H1 (cell line): ENCODE data around the gene ELAVL2. TPM values are rescaled to one million over a fixed set of nuclear protein-coding genes. Genes with fewer than 3 reads are reported as not detected.

Source experiments
- CTCF ChIA-PET: fragments of 300-600 bp; sonication (Branson Sonifier 250); formaldehyde crosslinking; loops from one replicate; lab custom pipeline; 2021; ENCODE audit not compliant: partially characterized antibody; lab: Charles Lee
- POLR2A ChIA-PET: fragments of 300-600 bp; sonication (Branson Sonifier 250); formaldehyde crosslinking; loops from one replicate; lab custom pipeline; 2021; ENCODE audit warnings: inconsistent platforms; ENCODE audit not compliant: partially characterized antibody; lab: Charles Lee
- DNase-seq, 2 experiments: peaks; one replicate each; pipeline versions ENCODE4 v3.0.0 to v3.0.0-alpha.2; 2010 to 2022; ENCODE audit warnings: low spot score in 2 of 2, low read depth in 1 of 2, mixed read lengths in 1 of 2
- FAIRE-seq: peaks from 2 replicates; lab custom pipeline; 2011; peaks lifted over from hg19 to GRCh38; lab: Jason Lieb, UNC
- H2AFZ ChIP-seq: 2 replicates; pipeline ENCODE4 v1.8.1; 2012; ENCODE audit warnings: low read length, inconsistent platforms
- H2AK5ac ChIP-seq: 2 replicates; pipeline ENCODE4 v1.6.1; 2013; ENCODE audit warnings: low read depth, low read length
- H2BK120ac ChIP-seq: replicated peaks from 2 replicates; pipeline ENCODE3; 2013; ENCODE audit warnings: low read depth, low read length, inconsistent platforms
- H2BK12ac ChIP-seq: 2 replicates; pipeline ENCODE4 v1.6.1; 2013; ENCODE audit warnings: low read depth, low read length
- H2BK15ac ChIP-seq: 2 replicates; pipeline ENCODE4 v1.6.1; 2013; ENCODE audit warnings: low read length
- H2BK20ac ChIP-seq: 2 replicates; pipeline ENCODE4 v1.6.1; 2013; ENCODE audit warnings: low read length
- H2BK5ac ChIP-seq: 2 replicates; pipeline ENCODE4 v1.6.1; 2013; ENCODE audit warnings: low read depth, low read length
- H3K14ac ChIP-seq: 2 replicates; pipeline ENCODE4 v1.6.1; 2013; ENCODE audit warnings: inconsistent platforms; ENCODE audit not compliant: insufficient read length
- H3K18ac ChIP-seq: 2 replicates; pipeline ENCODE4 v1.6.1; 2013; ENCODE audit warnings: low read length; ENCODE audit errors: extremely low read depth
- H3K23ac ChIP-seq: 2 replicates; pipeline ENCODE4 v1.6.1; 2013; ENCODE audit warnings: inconsistent platforms; ENCODE audit not compliant: insufficient read length
- H3K23me2 ChIP-seq: 2 replicates; pipeline ENCODE4 v1.6.1; 2013; ENCODE audit warnings: low read depth, low read length
- H3K27ac ChIP-seq: 2 replicates; pipeline ENCODE4 v1.6.1; 2011; ENCODE audit warnings: low read depth, low read length, inconsistent platforms
- H3K27me3 ChIP-seq, 4 experiments: replicated peaks in 1 of 4; 1 replicate in 1 of 4; 2 replicates in 3 of 4; pipeline versions ENCODE4 v1.6.1 to v1.8.1; 2011 to 2013; ENCODE audit warnings: low read length in 3 of 4, mild to moderate bottlenecking in 3 of 4, inconsistent platforms in 2 of 4, mixed read lengths in 2 of 4, moderate library complexity in 1 of 4; ENCODE audit not compliant: control insufficient read depth in 3 of 4, insufficient read depth in 3 of 4; ENCODE audit errors: extremely low read depth in 1 of 4
- H3K36me3 ChIP-seq, 4 experiments: 2 replicates each; pipeline versions ENCODE4 v1.6.1 to v1.8.1; 2011 to 2013; ENCODE audit warnings: mild to moderate bottlenecking in 4 of 4, low read length in 3 of 4, moderate library complexity in 2 of 4, control low read depth in 1 of 4, inconsistent platforms in 1 of 4; ENCODE audit not compliant: insufficient read depth in 4 of 4, control insufficient read depth in 2 of 4
- H3K4ac ChIP-seq: replicated peaks from 2 replicates; pipeline ENCODE3; 2013; ENCODE audit warnings: low read length, low read depth, mixed read lengths, inconsistent platforms; ENCODE audit not compliant: insufficient read length
- H3K4me1 ChIP-seq, 4 experiments: replicated peaks in 1 of 4; 1 replicate in 1 of 4; 2 replicates in 3 of 4; pipeline versions ENCODE4 v1.6.1 to v1.8.1; 2011 to 2013; ENCODE audit warnings: low read length in 3 of 4, inconsistent platforms in 2 of 4, mixed read lengths in 1 of 4; ENCODE audit not compliant: insufficient read depth in 4 of 4, control insufficient read depth in 3 of 4
- H3K4me2 ChIP-seq, 2 experiments: 2 replicates each; pipeline versions ENCODE4 v1.6.1 to v1.8.1; 2011 to 2013; ENCODE audit warnings: low read depth in 2 of 2, low read length in 2 of 2, control low read depth in 1 of 2, inconsistent platforms in 1 of 2, mild to moderate bottlenecking in 1 of 2; ENCODE audit not compliant: insufficient read depth in 1 of 2
- H3K4me3 ChIP-seq, 4 experiments: fragments of 200-600, 300-600 bp in 1 of 4; sonication (generic), shearing (Covaris generic), sonication (Bioruptor Twin) in 1 of 4; 2 replicates each; pipeline versions ENCODE4 v1.5.1 to v1.8.1; 2011 to 2016; ENCODE audit warnings: low read length in 4 of 4, low read depth in 3 of 4, control low read depth in 2 of 4, inconsistent platforms in 2 of 4, mild to moderate bottlenecking in 2 of 4, mixed read lengths in 1 of 4, moderate library complexity in 1 of 4; ENCODE audit not compliant: insufficient read depth in 2 of 4; ENCODE audit errors: extremely low read depth in 1 of 4
- H3K56ac ChIP-seq: replicated peaks from 2 replicates; pipeline ENCODE3; 2013; ENCODE audit warnings: low read depth, mild to moderate bottlenecking, mixed read lengths, low read length, inconsistent platforms; ENCODE audit not compliant: insufficient read length
- H3K79me1 ChIP-seq: 2 replicates; pipeline ENCODE4 v1.6.1; 2013; ENCODE audit warnings: low read depth, low read length, control low read depth
- H3K79me2 ChIP-seq, 2 experiments: 2 replicates each; pipeline versions ENCODE4 v1.6.1 to v1.8.1; 2012 to 2013; ENCODE audit warnings: low read length in 2 of 2, mild to moderate bottlenecking in 2 of 2, inconsistent platforms in 1 of 2; ENCODE audit not compliant: insufficient read depth in 2 of 2, control insufficient read depth in 1 of 2
- H3K9ac ChIP-seq, 4 experiments: replicated peaks in 1 of 4; 1 replicate in 1 of 4; 2 replicates in 3 of 4; pipeline versions ENCODE4 v1.6.1 to v1.8.1; 2011 to 2013; ENCODE audit warnings: low read depth in 3 of 4, low read length in 3 of 4, control low read depth in 2 of 4, mild to moderate bottlenecking in 2 of 4, moderate library complexity in 2 of 4, inconsistent platforms in 1 of 4; ENCODE audit errors: extremely low read depth in 1 of 4
- H3K9me3 ChIP-seq, 2 experiments: 2 replicates each; pipeline versions ENCODE4 v1.6.1 to v1.8.1; 2012 to 2013; ENCODE audit warnings: mild to moderate bottlenecking in 2 of 2, moderate library complexity in 2 of 2, control low read depth in 1 of 2, inconsistent platforms in 1 of 2, low read depth in 1 of 2, low read length in 1 of 2, mixed read lengths in 1 of 2; ENCODE audit not compliant: insufficient read depth in 2 of 2
- H4K20me1 ChIP-seq, 2 experiments: replicated peaks in 1 of 2; 2 replicates each; pipeline versions ENCODE3 to v1.8.1; 2011 to 2013; ENCODE audit warnings: inconsistent platforms in 2 of 2, low read length in 2 of 2, mild to moderate bottlenecking in 1 of 2; ENCODE audit not compliant: insufficient read depth in 2 of 2, control insufficient read depth in 1 of 2
- H4K5ac ChIP-seq: 2 replicates; pipeline ENCODE4 v1.6.1; 2013; ENCODE audit warnings: low read length, low read depth, mixed read lengths, inconsistent platforms; ENCODE audit not compliant: insufficient read length
- H4K8ac ChIP-seq: 2 replicates; pipeline ENCODE4 v1.8.0; 2013; ENCODE audit warnings: mild to moderate bottlenecking, moderate library complexity, low read length, inconsistent platforms; ENCODE audit not compliant: insufficient read depth; ENCODE audit errors: extremely low read depth
- H4K91ac ChIP-seq: replicated peaks from 2 replicates; pipeline ENCODE3; 2013; ENCODE audit warnings: low read length, mixed read lengths, inconsistent platforms; ENCODE audit not compliant: insufficient read length
- ASH2L ChIP-seq: fragments of 200-600, 300-600 bp; sonication (generic); IDR thresholded peaks from one replicate; pipeline ENCODE4 v1.7.1; 2017; ENCODE audit warnings: low read length
- EP300 ChIP-seq, 2 experiments: IDR thresholded peaks; 1 replicate in 1 of 2; 2 replicates in 1 of 2; pipeline ENCODE4 v1.6.1; 2011 to 2012; ENCODE audit warnings: low read depth in 2 of 2, low read length in 2 of 2, mild to moderate bottlenecking in 2 of 2, borderline replicate concordance in 1 of 2, inconsistent platforms in 1 of 2, moderate library complexity in 1 of 2
- FOSL1 ChIP-seq: IDR thresholded peaks from 2 replicates; pipeline ENCODE4 v1.6.1; 2011; ENCODE audit warnings: mild to moderate bottlenecking, low read depth, low read length, moderate library complexity; ENCODE audit not compliant: insufficient read depth
- GABPA ChIP-seq: IDR thresholded peaks from 2 replicates; pipeline ENCODE4 v1.6.1; 2011; ENCODE audit warnings: mild to moderate bottlenecking, low read length, moderate library complexity, borderline replicate concordance; ENCODE audit not compliant: insufficient read depth
- HDAC2 ChIP-seq, 2 experiments: fragments of 300-600 bp in 1 of 2; sonication (generic) in 1 of 2; IDR thresholded peaks; 2 replicates each; pipeline ENCODE4 v1.6.1; 2011 to 2012; ENCODE audit warnings: low read depth in 2 of 2, low read length in 2 of 2, mild to moderate bottlenecking in 2 of 2, moderate library complexity in 2 of 2, borderline replicate concordance in 1 of 2, inconsistent platforms in 1 of 2
- JUND ChIP-seq: IDR thresholded peaks from 2 replicates; pipeline ENCODE4 v1.6.1; 2011; ENCODE audit warnings: mild to moderate bottlenecking, improper control_type of control experiment, low read length
- RAD21 ChIP-seq, 2 experiments: IDR thresholded peaks in 1 of 2; conservative IDR thresholded peaks in 1 of 2; 2 replicates each; pipeline ENCODE4 v1.6.1; 2011; ENCODE audit warnings: low read depth in 2 of 2, low read length in 2 of 2, improper control_type of control experiment in 1 of 2, inconsistent platforms in 1 of 2, mild to moderate bottlenecking in 1 of 2, moderate library complexity in 1 of 2
- RFX5 ChIP-seq: IDR thresholded peaks from 2 replicates; pipeline ENCODE4 v1.6.1; 2011; ENCODE audit warnings: low read depth, low read length, improper control_type of control experiment, borderline replicate concordance
- SIN3A ChIP-seq, 2 experiments: IDR thresholded peaks in 1 of 2; conservative IDR thresholded peaks in 1 of 2; 2 replicates each; pipeline ENCODE4 v1.6.1; 2011 to 2012; ENCODE audit warnings: low read length in 2 of 2, improper control_type of control experiment in 1 of 2, low read depth in 1 of 2, mild to moderate bottlenecking in 1 of 2
- WGBS, 2 experiments: shearing (Covaris generic) in 1 of 2; methylation state at CpG; one replicate each; pipeline versions ENCODE4 v1.1.6 to v1.1.7; 2013 to 2015; ENCODE audit warnings: low lambda C conversion rate in 2 of 2, mixed read lengths in 2 of 2, inconsistent platforms in 1 of 2, low coverage in 1 of 2, missing lambda C conversion rate in 1 of 2; ENCODE audit not compliant: insufficient replicate concordance in 2 of 2, insufficient coverage in 1 of 2, insufficient read length in 1 of 2; ENCODE audit errors: extremely low coverage in 1 of 2, missing lambda C conversion rate in 1 of 2; 5-methylcytosine and 5-hydroxymethylcytosine counted together
- polyA plus RNA-seq, 7 experiments: library from polyadenylated mRNA; depleted of rRNA in 3 of 7; stranded (reverse) in 5 of 7; unstranded in 2 of 7; fragments of >200 nt in 5 of 7; fragments of 200-250 nt in 2 of 7; gene quantifications; 1 replicate in 5 of 7; 2 replicates in 1 of 7; 4 replicates in 1 of 7; pipeline versions ENCODE4 v1.2.1 to v1.2.3, GENCODE V29; 2011 to 2013; ENCODE audit warnings: missing spikeins in 2 of 7, mixed read lengths in 2 of 7
- total RNA-seq: library from RNA; stranded (reverse); fragmentation: NEBNext Ultra II Directional; extraction: Animal tissue kit (Norgen Biotek cat#: 25700); gene quantifications from 2 replicates; pipeline ENCODE4 v1.2.1, GENCODE V29; 2021

ELAVL2 gene
- total and polyA plus RNA-seq, 2 of the 8 experiments (the other 6 are each of a cell fraction or from before 2014, with no cell fraction given): 4.9 to 21.9 TPM

DNA sequence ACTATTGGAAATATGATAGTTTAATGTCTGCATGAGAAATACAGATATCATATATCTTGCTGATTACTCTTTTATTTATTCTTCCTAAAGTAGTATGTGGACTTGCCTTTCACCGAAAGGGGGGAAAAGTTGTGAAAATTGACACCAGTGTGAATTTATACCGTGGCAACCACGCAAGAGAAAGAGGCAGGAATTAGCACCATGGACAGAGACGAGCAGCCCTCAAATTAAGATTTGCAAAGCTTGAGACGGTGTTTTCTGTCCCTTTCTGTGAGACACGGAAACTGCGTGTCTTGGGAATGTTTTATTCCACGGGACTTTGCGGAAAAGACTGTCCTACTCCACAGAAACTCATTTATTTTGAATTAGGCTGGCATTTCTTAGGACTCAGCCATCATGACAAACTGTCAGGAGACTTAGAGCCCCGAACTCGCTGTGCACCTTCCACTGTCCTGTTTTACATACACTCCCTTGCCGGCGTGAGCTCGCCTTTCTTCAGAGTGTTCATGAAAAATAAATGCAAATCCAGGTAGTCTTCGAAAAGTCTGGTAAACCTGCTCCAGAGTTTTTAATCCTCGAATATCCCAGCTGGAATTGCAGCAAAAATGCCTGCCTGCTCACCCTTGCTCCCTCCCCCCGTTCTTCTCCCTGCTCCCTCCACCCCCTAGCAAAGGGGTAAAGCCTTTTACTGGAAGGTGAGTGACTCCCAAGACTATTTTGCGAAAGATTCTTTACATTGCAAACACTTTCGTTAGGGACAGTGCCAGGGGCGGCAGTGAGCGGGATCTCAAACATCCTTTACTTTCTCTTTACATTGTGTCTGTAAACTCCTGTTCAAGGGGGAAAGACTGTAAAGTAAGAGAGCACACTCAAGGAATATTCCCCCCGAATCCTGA, 3.8 kb upstream of the ELAVL2 start:
- H2BK15ac ChIP-seq: no peak overlapping the region
- no peak overlapping the region for H3K56ac ChIP-seq
- no peak overlapping the region for H4K91ac ChIP-seq
- H2BK120ac ChIP-seq: no peak overlapping the region
- no peak overlapping the region for H3K4ac ChIP-seq
- H3K4me2 ChIP-seq: peak overlapping the region; percentile 89 to 90
- peak overlapping the region; percentile 42 to 74 (median 48); a peak in 7 of 8 replicates for H3K4me3 ChIP-seq
- peaks cover 2 to 32% (median 23%) of the 10 kb centered on the region in 4 experiments for H3K27me3 ChIP-seq
- FAIRE-seq (peak; percentile 82), DNase-seq (no peak)
- H3K23me2 ChIP-seq: peaks cover 22% of the 10 kb centered on the region
- peaks cover 2 to 5% (median 3%) of the 10 kb centered on the region in 4 experiments; a peak in 4 of 7 replicates for H3K4me1 ChIP-seq
- no peaks in the 10 kb centered on the region for H3K79me1 ChIP-seq
- H4K20me1 ChIP-seq: peaks cover 0 to 1% of the 10 kb centered on the region in 2 experiments
- no peak overlapping the region for H3K27ac ChIP-seq
- no peak overlapping the region for H3K23ac ChIP-seq
- H3K9ac ChIP-seq: no peak overlapping the region
- no peaks in the 10 kb centered on the region for H3K36me3 ChIP-seq
- H4K5ac ChIP-seq: no peak overlapping the region
- H4K8ac ChIP-seq: no peak overlapping the region
- H2BK5ac ChIP-seq: no peak overlapping the region
- no peak overlapping the region for H2BK20ac ChIP-seq
- H3K9me3 ChIP-seq: no peaks in the 10 kb centered on the region
- POLR2A ChIA-PET: no interaction called here
- CTCF ChIA-PET: interaction anchor here (0.6 kb wide), 1 partner anchor 371 kb away, joined by 3 read pairs; no protein-coding TSS in a partner anchor
- H2AFZ ChIP-seq: no peak overlapping the region
- no peak overlapping the region for H2BK12ac ChIP-seq
- no peak overlapping the region for H2AK5ac ChIP-seq
- H3K14ac ChIP-seq: no peak overlapping the region
- 3% methylated on average over 22 of the region's 22 CpGs; no CpG with 5 or more reads in 1 of the 2 experiments for WGBS, 2 experiments
- peaks cover 0 to 3% of the 10 kb centered on the region in 2 experiments; a peak in 1 of 4 replicates for H3K79me2 ChIP-seq
- no peak overlapping the region for H3K18ac ChIP-seq
- TF ChIP-seq ASH2L: peak; percentile 75
- no peak for TF ChIP-seq RFX5
- TF ChIP-seq RAD21 (IDR thresholded peaks at IDR 0.05 in 1 of 2, conservative IDR thresholded peaks at IDR 0.05 in 1 of 2; ENCODE audit: low read depth in 2 of 2, low read length in 2 of 2): 0 out of 4 replicates have a peak, but pooled peaks of 1 of the 2 experiments have one; percentile 0
- no peak for TF ChIP-seq FOSL1
- peak; percentile 84 to 96 for TF ChIP-seq SIN3A (conservative IDR thresholded peaks at IDR 0.05 in 1 of 2, IDR thresholded peaks at IDR 0.05 in 1 of 2; ENCODE audit: low read depth in 1 of 2, low read length in 2 of 2)
- no peak for TF ChIP-seq JUND
- peak; percentile 87 to 92; a peak in 2 of 4 replicates for TF ChIP-seq HDAC2 (IDR thresholded peaks at IDR 0.05; ENCODE audit: borderline replicate concordance in 1 of 2, low read depth in 2 of 2, low read length in 2 of 2)
- TF ChIP-seq GABPA: no peak
- no peak for TF ChIP-seq EP300 (IDR thresholded peaks at IDR 0.05; ENCODE audit: borderline replicate concordance in 1 of 2, low read depth in 2 of 2, low read length in 2 of 2)
